Measurements from ENCODE around the gene ITIH4.
"Not testable (repeated sequence)": the region's sequence is repeated elsewhere in the genome, so short reads cannot be mapped to it uniquely, and the experiment has no call there.

ITIH4 gene

GRCh38 chr3:52779837-52780585 lies 50.5 kb downstream of the ITIH4 start:
- no peak for DNase-seq

- DNase-seq, result no peak
Measured at GRCh38 chr3:52779011-52779836, 51.2 kb downstream of the ITIH4 start.

- no peak for DNase-seq
Measured at GRCh38 chr3:52777959-52778805, 52.3 kb downstream of the ITIH4 start.

- no peak for DNase-seq
Measured at GRCh38 chr3:52777127-52777958, 53.1 kb downstream of the ITIH4 start, which contains the start of gene ITIH1. Gene ITIH1, plus strand, starts transcription at chr3:52777599. Its CDS starts 17 bp downstream, at chr3:52777616.

- not testable (repeated sequence) for DNase-seq
Measured at GRCh38 chr3:52776486-52776885, 54.0 kb downstream of the ITIH4 start.

- no peak for DNase-seq
Measured at GRCh38 chr3:52775877-52776276, 54.6 kb downstream of the ITIH4 start.

GRCh38 chr3:52774901-52775864 lies 55.3 kb downstream of the ITIH4 start:
- no peak for DNase-seq

GRCh38 chr3:52774066-52774713 lies 56.3 kb downstream of the ITIH4 start:
- DNase-seq, result no peak

- no peak for DNase-seq
Measured at GRCh38 chr3:52773361-52774065, 57.0 kb downstream of the ITIH4 start.

- DNase-seq, result no peak
Measured at GRCh38 chr3:52771702-52772101, 58.8 kb downstream of the ITIH4 start.

- DNase-seq, result no peak
Measured at GRCh38 chr3:52771334-52771681, 59.2 kb downstream of the ITIH4 start.

- DNase-seq, result peak; percentile 86
Measured at GRCh38 chr3:52770496-52771333, 59.8 kb downstream of the ITIH4 start, which contains the start of gene NEK4. Gene NEK4, minus strand, starts transcription at chr3:52770940. Its CDS starts 194 bp downstream, at chr3:52770746.

GRCh38 chr3:52769786-52770455 lies 60.6 kb downstream of the ITIH4 start:
- no peak for DNase-seq

GRCh38 chr3:52763466-52763865 lies 67.0 kb downstream of the ITIH4 start:
- no peak for DNase-seq

Measured in 8988T (cell line).